HG03175 (cell line): ENCODE data around the gene C1QTNF2.
"Not testable (repeated sequence)": the region's sequence is repeated elsewhere in the genome, so short reads cannot be mapped to it uniquely, and the experiment has no call there.

Source experiments
- ATAC-seq: cut with Tn5 transposase; IDR thresholded peaks from one replicate; pipeline ENCODE4 v1.9.1; 2021; ENCODE audit warnings: mild to moderate bottlenecking, moderate library complexity; ENCODE audit not compliant: unreplicated experiment

Gene C1QTNF2

GRCh38 chr5:160348080-160348479 is 22.3 kb downstream of the C1QTNF2 start:
- no peak for ATAC-seq

GRCh38 chr5:160347448-160347847 is 23.0 kb downstream of the C1QTNF2 start:
- no peak for ATAC-seq

GRCh38 chr5:160342413-160342941 is 27.9 kb downstream of the C1QTNF2 start:
- ATAC-seq = no peak

GRCh38 chr5:160341309-160341870 is 29.0 kb downstream of the C1QTNF2 start:
- ATAC-seq = no peak

- ATAC-seq = not testable (repeated sequence)
These were observed 29.9 kb downstream of the C1QTNF2 start for GRCh38 chr5:160340513-160340912.

- no peak for ATAC-seq
These were observed 30.9 kb downstream of the C1QTNF2 start for GRCh38 chr5:160339406-160340130.

GRCh38 chr5:160334716-160335115 is 35.7 kb downstream of the C1QTNF2 start:
- not testable (repeated sequence) for ATAC-seq

GRCh38 chr5:160333721-160334120 is 36.7 kb downstream of the C1QTNF2 start:
- ATAC-seq = no peak

- ATAC-seq = no peak
These were observed 40.2 kb downstream of the C1QTNF2 start for GRCh38 chr5:160330212-160330611.

- no peak for ATAC-seq
These were observed 42.6 kb downstream of the C1QTNF2 start for GRCh38 chr5:160327818-160328217.

GRCh38 chr5:160326981-160327380 is 43.4 kb downstream of the C1QTNF2 start:
- no peak for ATAC-seq

GRCh38 chr5:160325716-160326115 is 44.7 kb downstream of the C1QTNF2 start:
- ATAC-seq = no peak

GRCh38 chr5:160324886-160325285 is 45.5 kb downstream of the C1QTNF2 start:
- ATAC-seq = no peak

GRCh38 chr5:160318409-160318808 is 52.0 kb downstream of the C1QTNF2 start:
- no peak for ATAC-seq

GRCh38 chr5:160317434-160317833 is 53.0 kb downstream of the C1QTNF2 start:
- ATAC-seq = no peak

GRCh38 chr5:160315968-160316367 is 54.5 kb downstream of the C1QTNF2 start:
- ATAC-seq = no peak

- no peak for ATAC-seq
These were observed 57.3 kb downstream of the C1QTNF2 start for GRCh38 chr5:160312960-160313727.

GRCh38 chr5:160312134-160312959 is 58.1 kb downstream of the C1QTNF2 start, which contains the start of gene CCNJL:
CCNJL (minus strand) TSS chr5:160312564; CDS start chr5:160311923, 641 bp downstream.
- ATAC-seq = peak; percentile 52

GRCh38 chr5:160311491-160312133 is 58.8 kb downstream of the C1QTNF2 start:
- ATAC-seq = no peak
